ENCODE measurements around the gene DIO1. TPM values are rescaled to one million over a fixed set of nuclear protein-coding genes. Genes with fewer than 3 reads are reported as not detected.

Gene DIO1
- total and polyA plus RNA-seq, 4 experiments from 2014 or later: not detected

- ChIA-PET CTCF (ENCODE audit: partially characterized antibody) (no interaction called here), POLR2A (ENCODE audit: partially characterized antibody) (no interaction called here)
- peaks cover 20 to 37% (median 30%) of the 10 kb centered on the region in 4 donors for H3K4me1 Mint-ChIP-seq
- Histone ChIP-seq H3K27ac (ENCODE audit: low read depth, low read length) (no peak overlapping the region), H3K4me3 (ENCODE audit: low read length in 2 of 2) (no peak overlapping the region), H3K27me3 (ENCODE audit: insufficient read depth, low read length) (no peaks in the 10 kb centered on the region), H3K36me3 (ENCODE audit: insufficient read depth, low read length) (no peaks in the 10 kb centered on the region), H3K9me3 (ENCODE audit: control insufficient read depth in 1 of 2, low read length in 2 of 2) (no peaks in the 10 kb centered on the region), H3K4me1 (ENCODE audit: insufficient read depth, low read length) (peaks cover 28% of the 10 kb centered on the region)
- intact Hi-C loops (cut with micrococcal nuclease): loop anchor here (2.0 kb wide), 1 partner anchor 161 kb away; the partner anchor contains the start of genes TCEANC2 and TMEM59
- no peak overlapping the region for H3K4me3 Mint-ChIP-seq
- peaks cover 12 to 22% of the 10 kb centered on the region in 2 donors for H3K36me3 Mint-ChIP-seq
- H3K27me3 Mint-ChIP-seq: peaks cover 0 to 6% of the 10 kb centered on the region in 2 donors
- H3K9me3 Mint-ChIP-seq: no peaks in the 10 kb centered on the region
- no peak for DNase-seq
- H3K27ac Mint-ChIP-seq: no peak overlapping the region
Measured at GRCh38 chr1:53891678-53892077, 2.3 kb upstream of the DIO1 start.

- Mint-ChIP-seq H3K4me1 (peaks cover 16 to 29% (median 22%) of the 10 kb centered on the region in 4 donors), H3K9me3 (no peaks in the 10 kb centered on the region), H3K27me3 (peaks cover 0 to 6% of the 10 kb centered on the region in 2 donors), H3K36me3 (peaks cover 8 to 15% of the 10 kb centered on the region in 2 donors), H3K4me3 (no peak overlapping the region), H3K27ac (peak overlapping the region in 1 of 7 donors; percentile 19)
- Histone ChIP-seq H3K9me3 (ENCODE audit: control insufficient read depth in 1 of 2, low read length in 2 of 2) (no peaks in the 10 kb centered on the region), H3K27ac (ENCODE audit: low read depth, low read length) (no peak overlapping the region), H3K4me1 (ENCODE audit: insufficient read depth, low read length) (peaks cover 23% of the 10 kb centered on the region), H3K4me3 (ENCODE audit: low read length in 2 of 2) (no peak overlapping the region), H3K27me3 (ENCODE audit: insufficient read depth, low read length) (no peaks in the 10 kb centered on the region), H3K36me3 (ENCODE audit: insufficient read depth, low read length) (no peaks in the 10 kb centered on the region)
- ChIA-PET POLR2A (ENCODE audit: partially characterized antibody) (interaction anchor here (0.8 to 1.3 kb wide), 2 partner anchors 9 to 53 kb away, joined by 3 read pairs; partner anchors contain the start of genes IFT25 and LRRC42), CTCF (ENCODE audit: partially characterized antibody) (interaction anchor here (1.6 kb wide), 1 partner anchor 10 kb away, joined by 4 read pairs; no protein-coding TSS in a partner anchor)
- no peak for DNase-seq
- intact Hi-C loops (cut with micrococcal nuclease): no loop called here
Measured at GRCh38 chr1:53892911-53893310, 1.1 kb upstream of the DIO1 start.

- DNase-seq: no peak
- Mint-ChIP-seq H3K27ac (no peak overlapping the region), H3K27me3 (peaks cover 0 to 6% of the 10 kb centered on the region in 2 donors), H3K9me3 (no peaks in the 10 kb centered on the region), H3K36me3 (peaks cover 3 to 4% of the 10 kb centered on the region in 2 donors), H3K4me1 (peaks cover 8 to 13% (median 10%) of the 10 kb centered on the region in 4 donors), H3K4me3 (peak overlapping the region in 1 of 8 donors; percentile 1)
- ChIA-PET POLR2A (ENCODE audit: partially characterized antibody) (no interaction called here), CTCF (ENCODE audit: partially characterized antibody) (interaction anchor here (0.6 kb wide), 1 partner anchor 30 kb away, joined by 3 read pairs; no protein-coding TSS in a partner anchor)
- intact Hi-C loops (cut with micrococcal nuclease): no loop called here
- no peaks in the 10 kb centered on the region for H3K27me3 ChIP-seq (ENCODE audit: insufficient read depth, low read length)
- peaks cover 10% of the 10 kb centered on the region for H3K4me1 ChIP-seq (ENCODE audit: insufficient read depth, low read length)
- H3K9me3 ChIP-seq (ENCODE audit: control insufficient read depth in 1 of 2, low read length in 2 of 2): no peaks in the 10 kb centered on the region
- no peaks in the 10 kb centered on the region for H3K36me3 ChIP-seq (ENCODE audit: insufficient read depth, low read length)
- H3K4me3 ChIP-seq (ENCODE audit: low read length in 2 of 2): no peak overlapping the region
- H3K27ac ChIP-seq (ENCODE audit: low read depth, low read length): no peak overlapping the region
Measured at GRCh38 chr1:53894644-53895043, 657 bp downstream of the DIO1 start.

GRCh38 chr1:53895421-53895820 lies 1.4 kb downstream of the DIO1 start:
- DNase-seq: no peak
- Mint-ChIP-seq H3K27me3 (peaks cover 0 to 6% of the 10 kb centered on the region in 2 donors), H3K4me1 (peaks cover 3 to 5% (median 4%) of the 10 kb centered on the region in 4 donors), H3K36me3 (peaks cover 0 to 3% of the 10 kb centered on the region in 2 donors), H3K27ac (peak overlapping the region in 1 of 7 donors; percentile 33), H3K4me3 (no peak overlapping the region), H3K9me3 (no peaks in the 10 kb centered on the region)
- H3K36me3 ChIP-seq (ENCODE audit: insufficient read depth, low read length): no peaks in the 10 kb centered on the region
- intact Hi-C loops (cut with micrococcal nuclease): no loop called here
- POLR2A ChIA-PET (ENCODE audit: partially characterized antibody): no interaction called here
- H3K27me3 ChIP-seq (ENCODE audit: insufficient read depth, low read length): no peaks in the 10 kb centered on the region
- no peaks in the 10 kb centered on the region for H3K9me3 ChIP-seq (ENCODE audit: control insufficient read depth in 1 of 2, low read length in 2 of 2)
- H3K4me1 ChIP-seq (ENCODE audit: insufficient read depth, low read length): peaks cover 4% of the 10 kb centered on the region
- no peak overlapping the region for H3K27ac ChIP-seq (ENCODE audit: low read depth, low read length)
- H3K4me3 ChIP-seq (ENCODE audit: low read length in 2 of 2): no peak overlapping the region
- CTCF ChIA-PET (ENCODE audit: partially characterized antibody): interaction anchor here (0.6 kb wide), 1 partner anchor 29 kb away, joined by 3 read pairs; no protein-coding TSS in a partner anchor

- Mint-ChIP-seq H3K4me3 (no peak overlapping the region), H3K4me1 (no peaks in the 10 kb centered on the region), H3K9me3 (no peaks in the 10 kb centered on the region), H3K27ac (no peak overlapping the region), H3K27me3 (peaks cover 0 to 6% of the 10 kb centered on the region in 2 donors), H3K36me3 (peaks cover 0 to 3% of the 10 kb centered on the region in 2 donors)
- H3K36me3 ChIP-seq (ENCODE audit: insufficient read depth, low read length): no peaks in the 10 kb centered on the region
- H3K4me1 ChIP-seq (ENCODE audit: insufficient read depth, low read length): no peaks in the 10 kb centered on the region
- H3K9me3 ChIP-seq (ENCODE audit: control insufficient read depth in 1 of 2, low read length in 2 of 2): no peaks in the 10 kb centered on the region
- no peak for DNase-seq
- H3K27me3 ChIP-seq (ENCODE audit: insufficient read depth, low read length): no peaks in the 10 kb centered on the region
- intact Hi-C loops (cut with micrococcal nuclease): no loop called here
- ChIA-PET CTCF (ENCODE audit: partially characterized antibody) (no interaction called here), POLR2A (ENCODE audit: partially characterized antibody) (no interaction called here)
- no peak overlapping the region for H3K27ac ChIP-seq (ENCODE audit: low read depth, low read length)
- H3K4me3 ChIP-seq (ENCODE audit: low read length in 2 of 2): no peak overlapping the region
Measured at GRCh38 chr1:53896635-53897229, 2.7 kb downstream of the DIO1 start.

GRCh38 chr1:53899206-53899628 lies 5.2 kb downstream of the DIO1 start:
- H3K4me3 Mint-ChIP-seq: no peak overlapping the region
- ChIA-PET POLR2A (ENCODE audit: partially characterized antibody) (interaction anchor here (0.8 kb wide), 1 partner anchor 10 kb away, joined by 3 read pairs; the partner anchor contains the start of gene YIPF1), CTCF (ENCODE audit: partially characterized antibody) (interaction anchor here (1.2 kb wide), 1 partner anchor 25 kb away, joined by 3 read pairs; no protein-coding TSS in a partner anchor)
- intact Hi-C loops (cut with micrococcal nuclease): no loop called here
- H3K4me1 Mint-ChIP-seq: no peaks in the 10 kb centered on the region
- no peak for DNase-seq
- H3K27ac Mint-ChIP-seq: no peak overlapping the region
- Histone ChIP-seq H3K36me3 (ENCODE audit: insufficient read depth, low read length) (no peaks in the 10 kb centered on the region), H3K9me3 (ENCODE audit: control insufficient read depth in 1 of 2, low read length in 2 of 2) (no peaks in the 10 kb centered on the region), H3K27me3 (ENCODE audit: insufficient read depth, low read length) (no peaks in the 10 kb centered on the region), H3K27ac (ENCODE audit: low read depth, low read length) (no peak overlapping the region), H3K4me3 (ENCODE audit: low read length in 2 of 2) (no peak overlapping the region), H3K4me1 (ENCODE audit: insufficient read depth, low read length) (no peaks in the 10 kb centered on the region)
- peaks cover 0 to 3% of the 10 kb centered on the region in 2 donors for H3K27me3 Mint-ChIP-seq
- no peaks in the 10 kb centered on the region for H3K9me3 Mint-ChIP-seq
- peaks cover 0 to 3% of the 10 kb centered on the region in 2 donors for H3K36me3 Mint-ChIP-seq

GRCh38 chr1:53899708-53900107 lies 5.7 kb downstream of the DIO1 start:
- no peak for DNase-seq
- Histone ChIP-seq H3K36me3 (ENCODE audit: insufficient read depth, low read length) (no peaks in the 10 kb centered on the region), H3K4me1 (ENCODE audit: insufficient read depth, low read length) (no peaks in the 10 kb centered on the region), H3K27me3 (ENCODE audit: insufficient read depth, low read length) (no peaks in the 10 kb centered on the region), H3K9me3 (ENCODE audit: control insufficient read depth in 1 of 2, low read length in 2 of 2) (no peaks in the 10 kb centered on the region), H3K27ac (ENCODE audit: low read depth, low read length) (no peak overlapping the region), H3K4me3 (ENCODE audit: low read length in 2 of 2) (no peak overlapping the region)
- intact Hi-C loops (cut with micrococcal nuclease): no loop called here
- Mint-ChIP-seq H3K4me3 (no peak overlapping the region), H3K4me1 (no peaks in the 10 kb centered on the region), H3K9me3 (no peaks in the 10 kb centered on the region), H3K27ac (peak overlapping the region in 1 of 7 donors; percentile 53), H3K36me3 (peaks cover 0 to 3% of the 10 kb centered on the region in 2 donors), H3K27me3 (peaks cover 0 to 3% of the 10 kb centered on the region in 2 donors)
- ChIA-PET POLR2A (ENCODE audit: partially characterized antibody) (no interaction called here), CTCF (ENCODE audit: partially characterized antibody) (interaction anchor here (1.2 to 1.8 kb wide), 2 partner anchors 26 to 38 kb away, joined by 3 to 5 read pairs; no protein-coding TSS in a partner anchor)

All from CD4-positive, alpha-beta memory T cell (primary cell).